Measurements from ENCODE around the gene DAP.
"Not testable (repeated sequence)": the region's sequence is repeated elsewhere in the genome, so short reads cannot be mapped to it uniquely, and the experiment has no call there.

Gene DAP

DNA sequence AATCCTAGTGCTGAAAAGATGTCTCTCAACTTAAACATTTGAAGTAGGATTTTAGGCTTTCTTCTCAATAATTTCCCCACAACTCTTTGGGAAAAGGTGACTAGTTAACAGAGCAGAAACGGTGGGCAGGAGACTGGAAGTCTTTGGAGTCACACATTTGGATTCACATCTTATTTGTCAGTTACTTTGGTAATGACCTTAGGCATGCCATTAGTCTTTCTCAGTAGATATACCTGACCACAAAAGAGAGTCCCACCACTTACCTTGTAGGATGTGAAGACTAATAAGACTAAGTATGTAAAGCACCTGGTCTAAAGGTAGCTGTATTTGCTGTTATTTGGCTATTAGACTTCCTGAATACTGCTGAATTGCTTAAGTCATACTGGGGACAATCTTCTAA lies 35.4 kb downstream of the DAP start:
- peak overlapping the region; percentile 56 for H3K4me3 ChIP-seq
- TF ChIP-seq, protein P1, sequence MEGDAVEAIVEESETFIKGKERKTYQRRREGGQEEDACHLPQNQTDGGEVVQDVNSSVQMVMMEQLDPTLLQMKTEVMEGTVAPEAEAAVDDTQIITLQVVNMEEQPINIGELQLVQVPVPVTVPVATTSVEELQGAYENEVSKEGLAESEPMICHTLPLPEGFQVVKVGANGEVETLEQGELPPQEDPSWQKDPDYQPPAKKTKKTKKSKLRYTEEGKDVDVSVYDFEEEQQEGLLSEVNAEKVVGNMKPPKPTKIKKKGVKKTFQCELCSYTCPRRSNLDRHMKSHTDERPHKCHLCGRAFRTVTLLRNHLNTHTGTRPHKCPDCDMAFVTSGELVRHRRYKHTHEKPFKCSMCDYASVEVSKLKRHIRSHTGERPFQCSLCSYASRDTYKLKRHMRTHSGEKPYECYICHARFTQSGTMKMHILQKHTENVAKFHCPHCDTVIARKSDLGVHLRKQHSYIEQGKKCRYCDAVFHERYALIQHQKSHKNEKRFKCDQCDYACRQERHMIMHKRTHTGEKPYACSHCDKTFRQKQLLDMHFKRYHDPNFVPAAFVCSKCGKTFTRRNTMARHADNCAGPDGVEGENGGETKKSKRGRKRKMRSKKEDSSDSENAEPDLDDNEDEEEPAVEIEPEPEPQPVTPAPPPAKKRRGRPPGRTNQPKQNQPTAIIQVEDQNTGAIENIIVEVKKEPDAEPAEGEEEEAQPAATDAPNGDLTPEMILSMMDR (IDR thresholded peaks at IDR 0.05): no peak
- no peak for DNase-seq (ENCODE audit: low spot score)
- peak overlapping the region; percentile 73 to 86 for H3K27ac ChIP-seq

DNA sequence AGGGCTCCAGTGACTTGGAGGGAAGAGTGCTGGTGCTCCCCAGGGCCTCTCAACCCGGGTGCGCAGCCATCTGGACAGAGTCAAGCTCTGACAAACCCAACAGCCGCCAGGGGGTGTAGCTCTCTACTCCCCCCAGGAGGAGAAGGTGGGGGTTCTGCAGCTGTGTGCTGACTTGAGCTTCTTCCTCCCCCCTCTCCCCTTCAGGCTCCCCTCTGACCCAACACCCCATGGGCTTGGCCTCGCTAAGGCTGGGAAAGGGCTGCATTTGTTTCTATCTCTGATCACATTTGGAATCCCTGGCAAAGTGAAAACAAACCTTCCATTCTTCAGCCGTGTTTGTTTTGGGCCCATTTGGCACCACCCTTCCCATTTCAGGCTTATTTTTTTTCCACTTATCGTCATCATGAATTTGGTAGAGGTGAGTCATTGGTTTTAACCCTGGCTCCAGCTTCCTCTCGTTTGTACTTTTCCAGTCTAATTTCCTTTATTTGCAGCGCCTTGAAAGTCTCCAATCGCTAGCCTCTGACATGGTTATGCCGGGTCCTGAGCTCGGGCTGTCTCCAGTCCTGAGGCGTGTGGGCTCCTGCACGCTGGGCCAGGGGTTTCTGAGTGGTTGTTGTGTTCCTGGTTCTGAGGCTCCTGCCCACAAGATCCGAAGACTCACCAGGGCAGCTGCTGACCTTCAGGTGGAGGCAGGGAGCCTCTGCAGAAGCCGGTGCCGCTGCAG lies 36.1 kb downstream of the DAP start:
- TF ChIP-seq, protein P1 (IDR thresholded peaks at IDR 0.05): no peak
- DNase-seq (ENCODE audit: low spot score): peak; percentile 83
- Histone ChIP-seq H3K4me3 (peak overlapping the region; percentile 56), H3K27ac (peak overlapping the region; percentile 73 to 86)

DNA sequence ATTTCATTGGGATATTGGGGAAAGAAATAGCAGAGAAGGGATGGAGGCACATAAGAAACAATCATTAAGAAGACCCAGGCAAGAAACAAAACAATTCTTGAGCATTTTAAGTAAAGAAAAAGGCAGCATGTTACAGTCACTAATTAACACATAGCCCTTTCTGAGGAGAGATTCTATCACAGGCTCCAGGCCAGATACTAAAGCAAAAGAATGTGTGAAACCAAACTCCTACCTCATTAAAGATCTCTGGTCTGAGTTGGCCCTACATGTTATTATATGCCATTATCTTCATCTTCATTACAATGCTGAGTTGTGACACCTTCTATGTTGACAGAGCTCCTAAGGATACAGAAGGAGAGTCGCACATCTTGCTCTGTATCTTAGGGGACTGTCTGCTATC lies 37.5 kb downstream of the DAP start:
- peak overlapping the region in 1 of 2 donors; percentile 86 for H3K27ac ChIP-seq
- TF ChIP-seq, protein P1 (IDR thresholded peaks at IDR 0.05): no peak
- no peak overlapping the region for H3K4me3 ChIP-seq
- no peak for DNase-seq (ENCODE audit: low spot score)

DNA sequence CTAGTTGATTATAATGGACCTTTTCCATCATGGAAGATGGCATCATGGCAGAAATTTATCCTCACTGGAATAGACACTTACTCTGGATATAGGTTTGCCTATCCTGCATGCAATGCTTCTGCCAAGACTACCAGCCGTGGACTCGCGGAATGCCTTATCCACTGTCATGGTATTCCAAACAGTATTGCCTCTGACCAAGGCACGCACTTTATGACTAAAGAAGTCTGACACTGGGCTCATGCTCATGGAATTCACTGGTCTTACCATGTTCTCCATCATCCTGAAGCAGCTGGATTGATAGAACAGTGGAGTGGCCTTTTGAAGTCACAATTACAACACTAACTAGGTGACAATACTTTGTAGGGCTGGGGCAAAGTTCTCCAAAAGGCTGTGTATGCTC lies 40.3 kb downstream of the DAP start:
- H3K4me3 ChIP-seq; DNase-seq (ENCODE audit: low spot score); H3K27ac ChIP-seq: not testable (repeated sequence)

DNA sequence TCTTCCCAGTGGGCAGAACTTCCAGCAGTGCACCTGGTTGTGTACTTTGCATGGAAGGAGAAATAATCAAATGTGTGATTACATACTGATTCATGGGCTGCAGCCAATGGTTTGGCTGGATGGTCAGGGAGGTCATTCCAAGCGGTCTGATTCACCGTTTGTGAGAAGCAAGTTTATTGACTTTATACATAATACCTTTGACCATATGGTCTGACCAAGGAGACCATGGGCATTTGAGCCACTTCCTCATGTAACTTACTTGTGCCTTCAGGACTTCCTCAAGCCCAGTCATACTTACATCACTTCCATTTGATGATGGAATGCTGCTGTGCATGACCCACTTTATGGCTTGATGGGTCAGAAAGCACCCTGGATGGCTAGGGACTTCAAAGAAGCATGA lies 41.1 kb downstream of the DAP start:
- Histone ChIP-seq H3K4me3 (no peak overlapping the region), H3K27ac (no peak overlapping the region)
- TF ChIP-seq, protein P1 (IDR thresholded peaks at IDR 0.05): no peak
- no peak for DNase-seq (ENCODE audit: low spot score)

DNA sequence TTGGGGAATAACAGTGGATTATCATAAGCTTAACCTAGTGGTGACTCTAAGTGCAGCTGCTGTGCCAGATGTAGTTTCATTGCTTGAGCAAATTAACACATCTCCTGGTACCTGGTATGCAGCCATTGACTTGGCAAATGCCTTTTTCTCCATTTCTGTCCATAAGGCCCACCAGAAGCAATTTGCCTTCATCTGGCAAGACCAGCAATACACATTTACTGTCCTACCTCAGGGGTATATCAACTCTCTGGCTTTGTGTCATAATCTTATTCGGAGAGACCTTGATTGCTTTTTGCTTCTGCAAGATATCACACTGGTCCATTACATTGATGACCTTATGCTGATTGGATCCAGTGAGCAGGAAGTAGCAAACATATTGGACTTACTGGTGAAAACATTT lies 42.4 kb downstream of the DAP start:
- DNase-seq (ENCODE audit: low spot score); H3K27ac ChIP-seq; H3K4me3 ChIP-seq: not testable (repeated sequence)

DNA sequence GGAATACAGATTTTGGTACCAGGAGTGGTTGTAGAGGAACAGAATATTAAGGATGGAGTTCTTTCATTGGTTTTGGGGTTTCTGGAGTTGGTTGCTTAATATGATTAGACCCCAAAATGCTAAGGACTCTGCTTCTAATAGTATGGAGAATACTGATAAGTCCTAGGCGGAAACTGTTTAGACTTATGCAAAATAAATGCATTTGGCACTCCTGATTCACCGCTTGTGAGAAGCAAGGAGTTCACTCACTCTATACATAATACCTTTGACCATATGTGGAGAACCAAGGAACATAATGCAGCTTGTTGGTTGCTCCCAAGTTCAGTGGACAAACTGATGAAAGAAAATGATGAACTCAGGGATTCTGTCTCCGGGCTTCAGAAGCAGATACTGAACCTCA lies 44.2 kb downstream of the DAP start:
- H3K27ac ChIP-seq; DNase-seq (ENCODE audit: low spot score); H3K4me3 ChIP-seq: not testable (repeated sequence)

DNA sequence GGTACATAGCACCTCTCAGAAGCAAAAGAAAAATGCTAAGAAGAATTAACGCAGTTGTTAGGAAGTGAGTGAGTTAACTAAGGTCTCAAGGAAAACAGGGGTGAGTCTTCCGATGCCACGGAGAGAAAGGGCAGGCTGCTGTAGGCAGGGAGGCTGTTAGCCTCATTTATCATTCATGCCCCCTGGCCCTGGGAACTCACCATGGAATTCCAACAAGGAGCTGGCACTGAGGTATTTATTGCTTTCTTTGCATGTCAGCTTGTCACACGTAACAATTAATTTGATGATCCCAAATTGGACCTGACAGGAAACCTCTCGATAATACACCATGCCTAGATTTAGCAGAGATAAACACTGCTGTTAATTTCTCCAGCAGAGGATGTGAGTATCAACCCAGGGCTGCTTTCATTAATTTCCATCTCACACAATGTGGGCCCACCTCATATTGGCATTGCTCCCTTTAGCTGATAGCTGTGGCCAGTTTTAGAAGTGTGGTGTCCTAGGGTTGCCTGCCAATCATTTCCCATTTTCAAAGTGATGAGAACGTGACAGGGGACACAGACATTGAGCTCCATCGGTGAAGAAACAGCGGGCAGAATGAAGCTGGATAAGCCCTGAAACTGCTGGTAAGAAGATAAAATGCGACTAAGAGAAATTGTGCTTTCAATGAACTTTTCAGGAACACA lies 45.3 kb downstream of the DAP start:
- DNase-seq (ENCODE audit: low spot score): no peak

More for the DNA sequence above, 45.3 kb downstream of the DAP start:
- TF ChIP-seq, protein P1 (IDR thresholded peaks at IDR 0.05): no peak
- Histone ChIP-seq H3K4me3 (no peak overlapping the region), H3K27ac (no peak overlapping the region)

Data from coronary artery (tissue), 2 donors.